GM19463 (cell line): ENCODE measurements around the gene ADCY7.
A peak's percentile ranks its signal among the peaks of the same experiment; 100 is the strongest.

ENCODE experiments used
- ATAC-seq: cut with Tn5 transposase; IDR thresholded peaks from one replicate; pipeline ENCODE4 v1.9.1; 2021; ENCODE audit warnings: mild to moderate bottlenecking, moderate library complexity; ENCODE audit not compliant: unreplicated experiment

Gene ADCY7

GRCh38 chr16:50279504-50279865 lies 13.1 kb downstream of the ADCY7 start:
- no peak for ATAC-seq

- no peak for ATAC-seq
Observed at GRCh38 chr16:50280932-50281331, 14.6 kb downstream of the ADCY7 start.

- ATAC-seq: no peak
Observed at GRCh38 chr16:50281391-50282009, 15.1 kb downstream of the ADCY7 start.

- peak; percentile 93 for ATAC-seq
Observed at GRCh38 chr16:50282010-50282538, 15.7 kb downstream of the ADCY7 start.

GRCh38 chr16:50282955-50283631 lies 16.7 kb downstream of the ADCY7 start:
- ATAC-seq: no peak

GRCh38 chr16:50284131-50284911 lies 18.0 kb downstream of the ADCY7 start:
- no peak for ATAC-seq

GRCh38 chr16:50285406-50286003 lies 19.2 kb downstream of the ADCY7 start:
- no peak for ATAC-seq

GRCh38 chr16:50286681-50287080 lies 20.3 kb downstream of the ADCY7 start:
- ATAC-seq: no peak

GRCh38 chr16:50288026-50288425 lies 21.7 kb downstream of the ADCY7 start:
- no peak for ATAC-seq

- ATAC-seq: no peak
Observed at GRCh38 chr16:50288920-50289319, 22.6 kb downstream of the ADCY7 start.

- no peak for ATAC-seq
Observed at GRCh38 chr16:50289950-50290764, 23.8 kb downstream of the ADCY7 start.

GRCh38 chr16:50290856-50291255 lies 24.5 kb downstream of the ADCY7 start:
- ATAC-seq: no peak

GRCh38 chr16:50291719-50292565 lies 25.6 kb downstream of the ADCY7 start:
- ATAC-seq: no peak

GRCh38 chr16:50292566-50292948 lies 26.2 kb downstream of the ADCY7 start:
- no peak for ATAC-seq

GRCh38 chr16:50293041-50293783 lies 26.9 kb downstream of the ADCY7 start:
- ATAC-seq: no peak

- ATAC-seq: no peak
Observed at GRCh38 chr16:50293994-50294855, 27.9 kb downstream of the ADCY7 start.

- ATAC-seq: no peak
Observed at GRCh38 chr16:50294955-50295354, 28.6 kb downstream of the ADCY7 start.

GRCh38 chr16:50295541-50296132 lies 29.3 kb downstream of the ADCY7 start:
- ATAC-seq: no peak
